Panc1 (cell line): ENCODE data around the gene DHH. TPM values are rescaled to one million over a fixed set of nuclear protein-coding genes. Genes with fewer than 3 reads are reported as not detected.

ENCODE experiments used
- ATAC-seq: fragments of 200-7000 bp; cut with Tn5 transposase; 2 replicates; pipeline ENCODE4 v1.9.1; 2020; ENCODE audit warnings: mild to moderate bottlenecking, moderate library complexity
- BruUV-seq: library from RNA; stranded (reverse); fragments of 400-500 nt; replicated peaks from 2 replicates; lab custom pipeline; 2021; lab: Mats Ljungman, UMichigan
- CTCF ChIA-PET: fragments of 300-600 bp; sonication (Branson Sonifier 250); formaldehyde crosslinking; loops from one replicate; lab custom pipeline; 2022; ENCODE audit warnings: antibody characterized with exemption; lab: Charles Lee
- POLR2A ChIA-PET: fragments of 300-600 bp; sonication (Branson Sonifier 250); formaldehyde crosslinking; loops from one replicate; lab custom pipeline; 2022; ENCODE audit warnings: antibody characterized with exemption; lab: Charles Lee
- DNase-seq: peaks from one replicate; pipeline ENCODE4 v3.0.0-alpha.2; 2010; ENCODE audit warnings: low read depth, low spot score
- H3K27ac ChIP-seq: 2 replicates; pipeline ENCODE4 v1.5.1; 2011; ENCODE audit warnings: mild to moderate bottlenecking, low read length, inconsistent platforms
- H3K27me3 ChIP-seq: fragments of 200-500 bp; sonication (Bioruptor generic); 2 replicates; pipeline ENCODE4 v1.6.0; 2014; ENCODE audit warnings: low read length, inconsistent platforms; ENCODE audit not compliant: control insufficient read depth, insufficient read depth
- H3K36me3 ChIP-seq: fragments of 200-500 bp; sonication (Bioruptor generic); 2 replicates; pipeline ENCODE4 v1.5.1; 2014; ENCODE audit warnings: inconsistent platforms, mild to moderate bottlenecking, low read length, moderate library complexity; ENCODE audit not compliant: control insufficient read depth, insufficient read depth
- H3K4me1 ChIP-seq: 2 replicates; pipeline ENCODE4 v1.5.1; 2011; ENCODE audit warnings: inconsistent platforms, mild to moderate bottlenecking, low read length, moderate library complexity; ENCODE audit not compliant: control insufficient read depth, insufficient read depth
- H3K4me3 ChIP-seq, 2 experiments: 2 replicates each; pipeline ENCODE4 v1.5.1; 2011 to 2012; ENCODE audit warnings: low read depth in 2 of 2, low read length in 2 of 2, mild to moderate bottlenecking in 2 of 2, inconsistent platforms in 1 of 2, moderate library complexity in 1 of 2
- H3K9me3 ChIP-seq: fragments of 200-500 bp; sonication (Bioruptor generic); 2 replicates; pipeline ENCODE4 v1.5.1; 2014; ENCODE audit warnings: low read depth, mild to moderate bottlenecking, inconsistent platforms, low read length, moderate library complexity; ENCODE audit not compliant: control insufficient read depth, insufficient read depth
- POLR2AphosphoS5 ChIP-seq: IDR thresholded peaks from 2 replicates; pipeline ENCODE4 v1.6.1; 2012; ENCODE audit warnings: mild to moderate bottlenecking, low read depth, low read length, moderate library complexity
- SIN3A ChIP-seq: IDR thresholded peaks from 2 replicates; pipeline ENCODE4 v1.6.1; 2012; ENCODE audit warnings: low read depth, mild to moderate bottlenecking, low read length, moderate library complexity, borderline replicate concordance; ENCODE audit not compliant: insufficient read depth
- TCF7L2 ChIP-seq: IDR thresholded peaks from 2 replicates; pipeline ENCODE4 v1.6.1; 2011; ENCODE audit warnings: mild to moderate bottlenecking, low read depth, low read length, inconsistent platforms
- in situ Hi-C: cut with HindIII; loops from 2 replicates; pipeline ENCODE4 v1.10.0; 2016; ENCODE audit warnings: low sequenced_read_pairs, low pct_unique_long_range_greater_than_20kb
- intact Hi-C: fragments of 100-400 bp; cut with micrococcal nuclease; formaldehyde crosslinking; loops from one replicate; pipeline ENCODE4 v1.10.0; 2022; ENCODE audit not compliant: unreplicated experiment
- total RNA-seq: library from RNA; stranded (reverse); gene quantifications from one replicate; pipeline ENCODE4 v1.2.1, GENCODE V29; 2021; ENCODE audit not compliant: unreplicated experiment
- TF ChIP-seq, protein P1 (sequence below): fragments of 450-650 bp; IDR thresholded peaks from 2 replicates; pipeline ENCODE4 v1.5.1; 2017; ENCODE audit warnings: mild to moderate bottlenecking
- TF ChIP-seq, protein P2 (sequence below), 2 experiments: IDR thresholded peaks; 2 replicates each; pipeline ENCODE4 v1.6.1; 2011 to 2012; ENCODE audit warnings: low read depth in 2 of 2, control low read depth in 1 of 2, low read length in 1 of 2, mild to moderate bottlenecking in 1 of 2, moderate library complexity in 1 of 2; ENCODE audit not compliant: insufficient read depth in 1 of 2

DHH gene
- total RNA-seq, 1 experiment from 2014 or later, result 1.9 TPM

DNA sequence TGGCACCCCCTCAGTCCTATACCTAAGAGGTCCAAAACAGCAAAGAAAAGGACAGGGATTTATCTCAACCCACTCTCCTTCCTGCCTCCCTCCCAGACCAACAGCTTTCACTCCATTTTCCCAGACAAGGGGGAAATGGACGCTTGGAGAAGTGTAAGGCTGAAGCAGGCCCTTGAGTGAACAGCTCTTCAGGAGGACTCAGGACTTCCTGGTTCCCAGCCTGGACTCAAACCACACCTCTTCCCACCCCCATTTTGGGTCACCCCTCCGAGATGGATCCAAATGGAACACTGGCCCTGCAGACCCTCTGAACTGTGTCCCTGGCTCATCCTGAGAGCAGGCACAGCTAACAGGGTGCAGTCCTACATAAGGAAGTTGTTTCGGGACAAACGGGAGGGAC is 36.7 kb downstream of the DHH start:
- BruUV-seq, result no TSS peak
- in situ Hi-C loops, result no loop called here

DNA sequence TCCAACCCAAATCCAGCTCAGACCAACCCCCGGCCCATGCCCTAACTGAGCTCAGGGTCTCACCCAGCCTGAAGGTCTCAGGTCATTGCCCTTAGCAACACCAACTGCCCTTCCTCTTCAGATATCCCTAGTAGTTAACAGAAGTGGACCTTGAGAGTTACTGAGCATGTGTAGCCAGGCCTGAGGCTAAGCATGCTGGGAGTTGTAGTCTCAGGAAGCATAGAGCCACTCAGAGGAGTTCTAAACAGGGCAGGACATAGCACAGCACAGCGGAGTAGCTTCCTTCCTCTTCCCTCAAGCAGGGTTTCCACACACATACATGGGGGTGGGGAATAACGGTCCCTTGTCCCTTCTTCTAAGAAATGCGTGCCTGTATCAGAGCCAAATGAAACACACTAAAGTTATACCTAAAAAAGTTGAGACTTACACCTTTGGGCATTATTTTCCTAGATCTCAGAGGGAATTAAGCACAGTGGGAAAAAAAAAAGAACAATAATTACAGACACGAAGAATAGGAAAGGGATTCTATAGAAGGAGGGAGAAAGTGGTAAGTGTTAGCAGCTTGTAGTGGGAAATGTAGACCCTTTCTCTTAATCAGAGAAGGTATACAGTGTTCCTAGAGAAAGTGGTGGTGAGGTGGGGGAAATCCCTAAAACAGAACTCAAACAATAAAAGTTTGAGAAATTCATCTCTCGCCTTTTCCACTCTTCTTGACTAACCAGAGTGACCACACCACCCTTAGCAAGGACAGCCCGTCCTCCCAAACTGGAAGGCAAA is 38.4 kb downstream of the DHH start:
- TF ChIP-seq SIN3A (no peak), TCF7L2 (no peak), POLR2AphosphoS5 (no peak)
- TF ChIP-seq, protein P1, sequence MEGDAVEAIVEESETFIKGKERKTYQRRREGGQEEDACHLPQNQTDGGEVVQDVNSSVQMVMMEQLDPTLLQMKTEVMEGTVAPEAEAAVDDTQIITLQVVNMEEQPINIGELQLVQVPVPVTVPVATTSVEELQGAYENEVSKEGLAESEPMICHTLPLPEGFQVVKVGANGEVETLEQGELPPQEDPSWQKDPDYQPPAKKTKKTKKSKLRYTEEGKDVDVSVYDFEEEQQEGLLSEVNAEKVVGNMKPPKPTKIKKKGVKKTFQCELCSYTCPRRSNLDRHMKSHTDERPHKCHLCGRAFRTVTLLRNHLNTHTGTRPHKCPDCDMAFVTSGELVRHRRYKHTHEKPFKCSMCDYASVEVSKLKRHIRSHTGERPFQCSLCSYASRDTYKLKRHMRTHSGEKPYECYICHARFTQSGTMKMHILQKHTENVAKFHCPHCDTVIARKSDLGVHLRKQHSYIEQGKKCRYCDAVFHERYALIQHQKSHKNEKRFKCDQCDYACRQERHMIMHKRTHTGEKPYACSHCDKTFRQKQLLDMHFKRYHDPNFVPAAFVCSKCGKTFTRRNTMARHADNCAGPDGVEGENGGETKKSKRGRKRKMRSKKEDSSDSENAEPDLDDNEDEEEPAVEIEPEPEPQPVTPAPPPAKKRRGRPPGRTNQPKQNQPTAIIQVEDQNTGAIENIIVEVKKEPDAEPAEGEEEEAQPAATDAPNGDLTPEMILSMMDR, result no peak
- TF ChIP-seq, protein P2, sequence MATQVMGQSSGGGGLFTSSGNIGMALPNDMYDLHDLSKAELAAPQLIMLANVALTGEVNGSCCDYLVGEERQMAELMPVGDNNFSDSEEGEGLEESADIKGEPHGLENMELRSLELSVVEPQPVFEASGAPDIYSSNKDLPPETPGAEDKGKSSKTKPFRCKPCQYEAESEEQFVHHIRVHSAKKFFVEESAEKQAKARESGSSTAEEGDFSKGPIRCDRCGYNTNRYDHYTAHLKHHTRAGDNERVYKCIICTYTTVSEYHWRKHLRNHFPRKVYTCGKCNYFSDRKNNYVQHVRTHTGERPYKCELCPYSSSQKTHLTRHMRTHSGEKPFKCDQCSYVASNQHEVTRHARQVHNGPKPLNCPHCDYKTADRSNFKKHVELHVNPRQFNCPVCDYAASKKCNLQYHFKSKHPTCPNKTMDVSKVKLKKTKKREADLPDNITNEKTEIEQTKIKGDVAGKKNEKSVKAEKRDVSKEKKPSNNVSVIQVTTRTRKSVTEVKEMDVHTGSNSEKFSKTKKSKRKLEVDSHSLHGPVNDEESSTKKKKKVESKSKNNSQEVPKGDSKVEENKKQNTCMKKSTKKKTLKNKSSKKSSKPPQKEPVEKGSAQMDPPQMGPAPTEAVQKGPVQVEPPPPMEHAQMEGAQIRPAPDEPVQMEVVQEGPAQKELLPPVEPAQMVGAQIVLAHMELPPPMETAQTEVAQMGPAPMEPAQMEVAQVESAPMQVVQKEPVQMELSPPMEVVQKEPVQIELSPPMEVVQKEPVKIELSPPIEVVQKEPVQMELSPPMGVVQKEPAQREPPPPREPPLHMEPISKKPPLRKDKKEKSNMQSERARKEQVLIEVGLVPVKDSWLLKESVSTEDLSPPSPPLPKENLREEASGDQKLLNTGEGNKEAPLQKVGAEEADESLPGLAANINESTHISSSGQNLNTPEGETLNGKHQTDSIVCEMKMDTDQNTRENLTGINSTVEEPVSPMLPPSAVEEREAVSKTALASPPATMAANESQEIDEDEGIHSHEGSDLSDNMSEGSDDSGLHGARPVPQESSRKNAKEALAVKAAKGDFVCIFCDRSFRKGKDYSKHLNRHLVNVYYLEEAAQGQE (IDR thresholded peaks at IDR 0.05; ENCODE audit: insufficient read depth in 1 of 2, low read depth in 2 of 2, low read length in 1 of 2), result no peak
- no peaks in the 10 kb centered on the region for H3K27me3 ChIP-seq
- DNase-seq (no peak), ATAC-seq (peak; percentile 57)
- no peaks in the 10 kb centered on the region for H3K9me3 ChIP-seq
- CTCF ChIA-PET, result no interaction called here
- POLR2A ChIA-PET, result interaction anchor here (0.5 to 0.6 kb wide), 2 partner anchors 44 to 59 kb away, joined by 5 to 10 read pairs; no protein-coding TSS in a partner anchor
- in situ Hi-C loops, result no loop called here
- H3K36me3 ChIP-seq, result peaks cover 17% of the 10 kb centered on the region
- intact Hi-C loops, result no loop called here
- H3K4me3 ChIP-seq, result no peak overlapping the region; a peak in 1 of 4 replicates
- H3K4me1 ChIP-seq, result peaks cover 28% of the 10 kb centered on the region
- H3K27ac ChIP-seq, result 0 out of 2 replicates have a peak overlapping the region, but pooled peaks have one; percentile 48
- BruUV-seq, result no TSS peak

More for the DNA sequence above, 36.7 kb downstream of the DHH start:
- DNase-seq (no peak), ATAC-seq (no peak)
- no peaks in the 10 kb centered on the region for H3K9me3 ChIP-seq
- H3K27ac ChIP-seq, result peak overlapping the region; percentile 84
- H3K27me3 ChIP-seq, result no peaks in the 10 kb centered on the region
- H3K4me1 ChIP-seq, result peaks cover 32% of the 10 kb centered on the region
- POLR2A ChIA-PET, result no interaction called here
- TF ChIP-seq TCF7L2 (no peak), SIN3A (no peak), POLR2AphosphoS5 (no peak)
- TF ChIP-seq, protein P2 (IDR thresholded peaks at IDR 0.05; ENCODE audit: insufficient read depth in 1 of 2, low read depth in 2 of 2, low read length in 1 of 2), result no peak
- TF ChIP-seq, protein P1, result no peak
- H3K4me3 ChIP-seq, result peak overlapping the region; percentile 93 to 97
- CTCF ChIA-PET, result interaction anchor here (0.6 kb wide), 1 partner anchor 171 kb away, joined by 18 read pairs; no protein-coding TSS in a partner anchor
- H3K36me3 ChIP-seq, result peaks cover 5% of the 10 kb centered on the region; the same call in 1 of the 2 replicates
- intact Hi-C loops, result no loop called here
